ENCODE data around the gene MTG1. TPM values are rescaled to one million over a fixed set of nuclear protein-coding genes. Genes with fewer than 3 reads are reported as not detected.
A peak's percentile ranks its signal among the peaks of the same experiment; 100 is the strongest.

The MTG1 gene
- total and polyA plus RNA-seq, 7 donors: 14.0 to 63.6 (median 27.6) TPM

DNA sequence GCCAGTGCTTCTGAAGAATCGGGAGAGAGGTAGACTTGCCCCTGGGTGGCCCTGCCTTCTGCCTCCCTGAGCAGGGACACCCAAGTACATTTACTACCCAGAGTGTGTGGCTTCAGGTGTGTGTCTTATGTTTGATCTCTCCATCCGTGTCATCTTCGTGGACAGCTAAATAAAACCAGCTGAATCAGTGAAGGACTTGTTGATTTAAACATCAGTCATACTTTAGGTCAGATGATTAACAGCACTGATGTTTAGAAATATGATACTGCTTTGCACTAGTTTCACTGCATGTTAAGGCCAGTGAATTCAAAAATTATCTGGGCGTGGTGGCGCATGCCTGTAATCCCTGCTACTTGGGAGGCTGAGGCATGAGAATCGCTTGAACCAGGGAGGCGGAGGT lies 4.0 kb downstream of the MTG1 start:
- TF ChIP-seq POLR2A (IDR thresholded peaks at IDR 0.05) (no peak), EP300 (IDR thresholded peaks at IDR 0.05) (no peak), POLR2AphosphoS5 (IDR thresholded peaks at IDR 0.05) (no peak)
- TF ChIP-seq, protein P1, sequence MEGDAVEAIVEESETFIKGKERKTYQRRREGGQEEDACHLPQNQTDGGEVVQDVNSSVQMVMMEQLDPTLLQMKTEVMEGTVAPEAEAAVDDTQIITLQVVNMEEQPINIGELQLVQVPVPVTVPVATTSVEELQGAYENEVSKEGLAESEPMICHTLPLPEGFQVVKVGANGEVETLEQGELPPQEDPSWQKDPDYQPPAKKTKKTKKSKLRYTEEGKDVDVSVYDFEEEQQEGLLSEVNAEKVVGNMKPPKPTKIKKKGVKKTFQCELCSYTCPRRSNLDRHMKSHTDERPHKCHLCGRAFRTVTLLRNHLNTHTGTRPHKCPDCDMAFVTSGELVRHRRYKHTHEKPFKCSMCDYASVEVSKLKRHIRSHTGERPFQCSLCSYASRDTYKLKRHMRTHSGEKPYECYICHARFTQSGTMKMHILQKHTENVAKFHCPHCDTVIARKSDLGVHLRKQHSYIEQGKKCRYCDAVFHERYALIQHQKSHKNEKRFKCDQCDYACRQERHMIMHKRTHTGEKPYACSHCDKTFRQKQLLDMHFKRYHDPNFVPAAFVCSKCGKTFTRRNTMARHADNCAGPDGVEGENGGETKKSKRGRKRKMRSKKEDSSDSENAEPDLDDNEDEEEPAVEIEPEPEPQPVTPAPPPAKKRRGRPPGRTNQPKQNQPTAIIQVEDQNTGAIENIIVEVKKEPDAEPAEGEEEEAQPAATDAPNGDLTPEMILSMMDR (IDR thresholded peaks at IDR 0.05): no peak
- DNase-seq: no peak
- Histone ChIP-seq H3K9me3 (no peaks in the 10 kb centered on the region), H3K27ac (no peak overlapping the region), H3K4me3 (no peak overlapping the region), H3K27me3 (no peaks in the 10 kb centered on the region), H3K36me3 (peaks cover 15 to 71% (median 26%) of the 10 kb centered on the region in 4 donors), H3K4me1 (peaks cover 0 to 20% (median 10%) of the 10 kb centered on the region in 4 donors)
- WGBS, 2 donors: 97% methylated on average over 7 of the region's 7 CpGs
- intact Hi-C loops (cut with DNase I): no loop called here

DNA sequence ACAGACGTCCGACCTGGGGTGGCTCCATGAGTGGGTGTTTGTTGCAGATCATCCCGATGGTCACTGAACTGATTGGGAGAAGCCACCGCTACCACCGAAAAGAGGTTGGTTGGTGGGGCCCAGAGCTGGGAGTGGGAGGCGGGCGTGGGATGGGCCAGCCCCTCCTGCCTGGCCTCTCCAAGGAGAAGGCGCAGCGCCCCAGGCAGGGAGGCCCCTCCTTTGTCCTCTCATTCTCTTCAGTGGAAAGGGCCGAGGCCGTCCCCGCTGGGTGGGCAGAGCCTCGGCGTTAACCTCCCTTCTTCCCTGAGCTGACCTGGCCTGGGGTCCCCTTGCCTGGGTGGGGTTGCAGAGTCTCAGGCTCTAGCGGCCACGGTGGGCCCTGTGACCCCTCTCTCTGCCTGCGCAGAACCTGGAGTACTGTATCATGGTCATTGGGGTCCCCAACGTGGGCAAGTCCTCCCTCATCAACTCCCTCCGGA lies 5.2 kb downstream of the MTG1 start:
- no peak for TF ChIP-seq POLR2AphosphoS5 (IDR thresholded peaks at IDR 0.05)
- Histone ChIP-seq H3K4me1 (peaks cover 0 to 15% (median 10%) of the 10 kb centered on the region in 4 donors), H3K4me3 (no peak overlapping the region), H3K36me3 (peaks cover 15 to 82% (median 28%) of the 10 kb centered on the region in 4 donors), H3K9me3 (no peaks in the 10 kb centered on the region), H3K27me3 (no peaks in the 10 kb centered on the region), H3K27ac (no peak overlapping the region)
- DNase-seq: peak; percentile 53
- WGBS, 2 donors: 95 to 97% methylated on average over 19 of the region's 19 CpGs
- intact Hi-C loops (cut with DNase I): no loop called here

DNA sequence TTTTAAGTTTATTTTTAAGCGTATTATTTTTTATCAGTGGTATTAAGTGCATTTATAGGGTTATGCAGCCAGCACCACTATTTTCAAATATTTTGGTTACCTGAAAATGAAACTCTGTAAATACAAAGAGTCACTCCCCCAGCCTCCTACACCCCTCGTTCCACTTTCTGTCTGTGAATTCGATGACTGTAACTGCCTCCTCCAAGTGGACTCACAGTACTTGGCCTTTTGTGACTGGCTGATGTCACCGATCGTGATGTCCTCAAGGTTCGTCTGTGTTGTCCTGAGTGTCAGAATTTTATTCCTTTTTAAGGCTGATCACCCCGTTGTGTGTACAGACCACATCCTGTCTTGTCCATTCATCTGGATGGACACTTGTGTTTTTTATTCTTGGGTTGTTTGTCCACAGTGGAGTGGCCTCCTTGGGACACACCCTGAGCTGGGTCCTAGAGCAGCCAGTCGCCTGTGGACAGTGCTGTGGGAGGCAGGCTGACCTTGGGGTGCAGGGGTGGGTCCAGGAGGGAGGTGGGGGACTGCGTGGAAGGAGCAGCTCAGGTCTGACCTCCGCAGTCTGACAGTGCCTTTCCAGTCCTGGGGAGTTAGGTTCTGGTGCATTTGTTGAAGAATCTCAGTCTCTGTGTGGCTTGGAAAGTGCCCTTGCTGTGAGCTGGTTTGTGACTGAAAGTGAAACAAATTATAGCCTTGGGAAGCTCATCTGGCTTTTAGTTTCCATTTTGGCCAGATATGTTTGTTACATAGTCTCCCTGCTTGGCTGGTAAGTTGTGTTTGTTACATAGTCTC lies 6.9 kb downstream of the MTG1 start:
- Histone ChIP-seq H3K36me3 (peaks cover 15 to 92% (median 28%) of the 10 kb centered on the region in 4 donors), H3K27ac (no peak overlapping the region), H3K4me3 (no peak overlapping the region), H3K4me1 (peaks cover 0 to 3% (median 0%) of the 10 kb centered on the region in 4 donors), H3K9me3 (no peaks in the 10 kb centered on the region), H3K27me3 (no peaks in the 10 kb centered on the region)
- TF ChIP-seq, protein P1 (IDR thresholded peaks at IDR 0.05): no peak
- TF ChIP-seq EP300 (IDR thresholded peaks at IDR 0.05) (no peak), POLR2AphosphoS5 (IDR thresholded peaks at IDR 0.05) (no peak), POLR2A (IDR thresholded peaks at IDR 0.05) (no peak)
- intact Hi-C loops (cut with DNase I): no loop called here
- DNase-seq: peak; percentile 47
- 76 to 79% methylated on average over 10 of the region's 10 CpGs for WGBS, 2 donors

DNA sequence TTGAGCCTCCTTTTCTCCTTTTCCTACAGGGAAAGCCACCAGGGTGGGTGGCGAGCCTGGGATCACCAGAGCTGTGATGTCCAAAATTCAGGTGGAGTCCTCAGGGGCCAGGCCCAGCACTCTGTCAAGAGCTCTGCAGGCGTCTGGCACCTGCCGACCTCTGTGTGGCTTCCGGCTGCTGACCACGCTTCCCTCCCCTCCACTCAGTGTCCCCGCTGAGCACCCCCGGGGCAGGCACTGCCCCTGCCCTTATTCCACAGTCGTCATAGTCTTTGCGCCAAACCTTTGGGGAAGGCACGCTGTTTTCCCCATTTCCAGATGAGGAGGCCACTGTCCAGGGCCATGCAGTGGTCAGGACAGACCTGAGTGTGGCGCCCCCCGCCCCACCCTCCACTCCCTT lies 7.5 kb downstream of the MTG1 start:
- peak; percentile 58 for DNase-seq
- TF ChIP-seq POLR2AphosphoS5 (IDR thresholded peaks at IDR 0.05) (no peak), POLR2A (IDR thresholded peaks at IDR 0.05) (no peak), EP300 (IDR thresholded peaks at IDR 0.05) (no peak)
- TF ChIP-seq, protein P1 (IDR thresholded peaks at IDR 0.05): no peak
- Histone ChIP-seq H3K4me1 (no peaks in the 10 kb centered on the region), H3K27ac (no peak overlapping the region), H3K4me3 (no peak overlapping the region), H3K9me3 (no peaks in the 10 kb centered on the region), H3K36me3 (peaks cover 15 to 89% (median 28%) of the 10 kb centered on the region in 4 donors), H3K27me3 (no peaks in the 10 kb centered on the region)
- 92 to 94% methylated on average over 12 of the region's 12 CpGs for WGBS, 2 donors
- intact Hi-C loops (cut with DNase I): no loop called here

DNA sequence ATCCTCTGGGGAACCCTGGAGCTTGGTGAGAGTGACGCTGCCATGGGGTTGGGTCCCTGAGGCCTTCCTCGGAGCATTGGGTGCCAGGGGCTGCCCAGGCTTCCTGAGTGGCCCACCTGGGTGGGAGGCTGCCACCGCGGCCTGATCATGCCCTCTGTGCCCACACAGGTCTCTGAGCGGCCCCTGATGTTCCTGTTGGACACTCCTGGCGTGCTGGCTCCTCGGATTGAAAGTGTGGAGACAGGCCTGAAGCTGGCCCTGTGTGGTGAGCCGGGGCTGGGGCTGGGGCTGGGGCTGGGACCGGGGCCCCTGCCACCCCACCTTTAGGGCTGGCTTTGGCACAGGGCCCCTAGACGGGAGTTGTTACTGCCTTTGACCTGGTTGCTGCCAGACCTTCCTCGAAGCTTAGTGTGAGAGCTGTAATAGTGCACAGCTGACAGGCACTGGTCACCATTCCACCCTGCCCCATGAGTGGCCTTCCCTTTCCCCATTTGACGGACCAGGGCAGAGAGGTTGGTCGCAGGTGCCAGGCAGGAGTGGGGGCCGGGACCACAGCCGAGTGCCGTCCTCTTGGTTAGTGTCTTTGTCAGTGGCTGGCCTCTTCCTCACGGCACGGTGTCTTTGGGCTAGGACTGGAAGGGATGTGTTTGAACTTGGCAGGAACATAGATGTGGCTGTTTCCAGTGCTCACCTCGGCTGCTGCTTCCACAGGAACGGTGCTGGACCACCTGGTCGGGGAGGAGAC lies 8.2 kb downstream of the MTG1 start:
- Histone ChIP-seq H3K27me3 (no peaks in the 10 kb centered on the region), H3K9me3 (no peaks in the 10 kb centered on the region), H3K4me1 (no peaks in the 10 kb centered on the region), H3K4me3 (no peak overlapping the region), H3K36me3 (peaks cover 15 to 82% (median 30%) of the 10 kb centered on the region in 4 donors), H3K27ac (no peak overlapping the region)
- intact Hi-C loops (cut with DNase I): no loop called here
- 96 to 97% methylated on average over 21 of the region's 21 CpGs for WGBS, 2 donors
- TF ChIP-seq, protein P1 (IDR thresholded peaks at IDR 0.05): no peak
- TF ChIP-seq POLR2A (IDR thresholded peaks at IDR 0.05) (no peak), POLR2AphosphoS5 (IDR thresholded peaks at IDR 0.05) (no peak), EP300 (IDR thresholded peaks at IDR 0.05) (no peak)
- peak; percentile 46 for DNase-seq

Measured in sigmoid colon (tissue), 7 donors.